H54 (cell line): ENCODE results near the gene B4GALT3.

Experiments used
- DNase-seq: peaks from one replicate; pipeline ENCODE4 v3.0.0; 2011; ENCODE audit warnings: low spot score, mixed read lengths; ENCODE audit not compliant: insufficient read length
- FAIRE-seq: peaks from 3 replicates; lab custom pipeline; 2011; peaks lifted over from hg19 to GRCh38; lab: Jason Lieb, UNC
- POLR2A ChIP-seq: IDR thresholded peaks from 2 replicates; pipeline ENCODE4 v1.6.1; 2011; ENCODE audit warnings: low read depth, mild to moderate bottlenecking, low read length

Gene B4GALT3

DNA sequence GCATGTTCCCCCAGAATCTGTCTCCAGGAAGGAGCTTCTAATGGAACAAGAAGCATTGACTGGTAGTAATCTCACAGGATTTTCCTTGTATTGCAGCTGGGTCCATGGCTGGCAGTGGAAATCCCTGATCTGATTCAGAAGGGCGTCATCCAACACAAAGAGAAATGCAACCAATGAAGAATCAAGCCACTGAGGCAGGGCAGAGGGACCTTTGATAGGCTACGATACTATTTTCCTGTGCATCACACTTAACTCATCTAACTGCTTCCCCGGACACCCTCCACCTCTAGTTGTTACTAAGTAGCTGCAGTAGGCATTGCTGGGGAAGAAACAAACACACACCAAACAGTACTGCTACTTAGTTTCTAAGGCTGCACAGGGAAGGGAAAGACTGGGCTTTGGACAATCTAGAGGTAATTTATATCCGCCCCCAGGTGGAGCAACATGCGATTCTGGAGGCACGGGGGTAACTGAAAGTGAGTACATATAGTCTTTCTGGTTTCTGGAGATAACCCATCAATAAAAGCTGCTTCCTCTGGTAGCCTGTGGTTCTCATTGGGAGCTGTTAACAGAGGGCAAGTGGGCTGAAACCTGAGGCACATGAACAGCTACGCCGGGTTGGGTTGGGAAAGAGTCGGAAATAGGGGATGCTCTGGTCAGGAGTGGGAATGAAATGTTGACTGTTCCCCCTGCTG is 18.8 kb downstream of the B4GALT3 start:
- FAIRE-seq (no peak), DNase-seq (no peak)
- no peak for TF ChIP-seq POLR2A

DNA sequence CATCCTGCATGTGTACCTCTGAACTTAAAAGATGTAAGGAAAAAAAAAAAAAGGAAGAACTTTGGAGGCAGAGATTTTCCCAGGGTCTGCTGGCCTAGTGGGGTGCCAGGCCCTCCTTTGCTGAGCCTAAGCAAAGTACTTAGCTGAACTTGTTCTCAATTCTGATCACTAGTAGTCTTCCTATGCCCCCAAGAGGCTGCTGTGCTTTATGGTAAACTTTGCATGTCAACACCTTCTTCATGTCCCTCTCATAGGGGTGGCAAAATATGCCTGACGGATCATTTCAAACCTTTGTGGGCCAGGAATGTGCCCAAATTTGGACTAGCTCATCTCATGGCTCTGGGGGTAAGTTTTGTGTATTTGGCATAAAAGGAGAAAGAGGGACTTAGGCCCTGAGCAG is 19.4 kb downstream of the B4GALT3 start:
- FAIRE-seq, result no peak
- no peak for TF ChIP-seq POLR2A
- no peak for DNase-seq

DNA sequence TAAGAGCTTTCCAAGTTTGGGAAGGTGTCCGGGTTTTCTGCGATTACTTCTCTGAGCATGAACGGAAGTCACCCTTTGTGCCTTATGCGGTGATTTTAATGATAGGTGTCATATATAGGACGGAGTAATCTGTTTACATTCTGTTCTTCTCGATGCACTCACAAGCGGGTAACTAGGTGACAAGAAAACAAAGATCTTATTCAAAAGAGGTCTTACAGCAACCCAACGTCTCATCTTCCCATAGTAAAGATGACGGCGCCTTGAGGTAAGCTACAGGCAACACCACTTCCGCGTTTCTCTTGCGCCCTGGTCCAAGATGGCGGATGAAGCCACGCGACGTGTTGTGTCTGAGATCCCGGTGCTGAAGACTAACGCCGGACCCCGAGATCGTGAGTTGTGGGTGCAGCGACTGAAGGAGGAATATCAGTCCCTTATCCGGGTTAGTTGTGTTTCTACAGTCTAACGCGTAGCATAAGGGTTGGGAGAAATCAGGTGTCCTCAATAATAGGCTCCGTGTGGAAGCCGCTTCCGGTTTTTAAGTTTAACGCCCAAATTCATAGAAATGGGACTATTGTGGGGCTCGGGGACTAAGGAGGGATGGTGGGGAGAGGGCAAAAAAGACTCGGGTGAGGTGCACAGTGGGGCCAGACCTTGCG is 23.5 kb downstream of the B4GALT3 start, which contains the start of gene UFC1:
Gene UFC1, plus strand, starts transcription at position 297 of the 656 bp plus-strand sequence. Its CDS starts 20 bp downstream, at position 317.
- TF ChIP-seq POLR2A, result peak; percentile 64
- FAIRE-seq, result no peak

DNA sequence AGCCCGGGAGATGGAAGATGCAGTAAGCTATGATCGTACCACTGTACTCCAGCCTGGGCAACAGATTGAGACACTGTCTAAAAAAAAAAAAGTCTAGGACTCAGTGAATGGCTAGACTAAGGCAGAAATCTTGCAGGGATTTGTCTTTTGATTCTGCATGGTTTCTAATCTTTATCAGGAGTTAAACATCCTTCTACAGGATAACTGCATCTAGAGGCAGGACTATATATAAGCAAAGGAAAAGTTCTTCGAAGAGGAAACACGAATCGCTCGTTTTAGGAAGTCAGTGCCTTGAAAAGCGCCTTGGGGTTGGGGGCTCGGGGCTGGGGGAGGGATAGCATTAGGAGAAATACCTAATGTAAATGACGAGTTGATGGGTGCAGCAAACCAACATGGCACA is 24.1 kb downstream of the B4GALT3 start:
- no peak for TF ChIP-seq POLR2A
- no peak for DNase-seq
- no peak for FAIRE-seq

More for the DNA sequence above, 23.5 kb downstream of the B4GALT3 start, which contains the start of gene UFC1:
- peak; percentile 70 for DNase-seq

DNA sequence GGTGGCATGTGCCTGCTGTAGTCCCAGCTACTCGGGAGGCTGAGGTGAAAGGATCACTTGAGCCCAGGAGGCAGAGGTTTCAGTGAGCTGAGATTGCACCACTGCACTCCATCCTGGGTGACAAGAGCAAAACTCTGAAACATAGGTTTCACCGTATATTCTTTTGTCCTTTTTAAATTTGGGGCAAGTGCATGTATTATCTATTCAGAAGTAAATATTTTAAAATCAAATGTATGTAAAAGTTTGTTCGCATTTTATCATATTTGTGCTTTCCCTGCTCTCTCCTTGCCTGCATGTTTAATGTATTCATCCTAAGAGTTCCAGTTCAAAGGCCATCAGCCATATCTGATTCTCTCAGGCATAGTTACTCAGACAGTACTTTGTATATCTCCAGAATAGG is 31.5 kb downstream of the B4GALT3 start:
- no peak for FAIRE-seq
- no peak for TF ChIP-seq POLR2A
- no peak for DNase-seq

DNA sequence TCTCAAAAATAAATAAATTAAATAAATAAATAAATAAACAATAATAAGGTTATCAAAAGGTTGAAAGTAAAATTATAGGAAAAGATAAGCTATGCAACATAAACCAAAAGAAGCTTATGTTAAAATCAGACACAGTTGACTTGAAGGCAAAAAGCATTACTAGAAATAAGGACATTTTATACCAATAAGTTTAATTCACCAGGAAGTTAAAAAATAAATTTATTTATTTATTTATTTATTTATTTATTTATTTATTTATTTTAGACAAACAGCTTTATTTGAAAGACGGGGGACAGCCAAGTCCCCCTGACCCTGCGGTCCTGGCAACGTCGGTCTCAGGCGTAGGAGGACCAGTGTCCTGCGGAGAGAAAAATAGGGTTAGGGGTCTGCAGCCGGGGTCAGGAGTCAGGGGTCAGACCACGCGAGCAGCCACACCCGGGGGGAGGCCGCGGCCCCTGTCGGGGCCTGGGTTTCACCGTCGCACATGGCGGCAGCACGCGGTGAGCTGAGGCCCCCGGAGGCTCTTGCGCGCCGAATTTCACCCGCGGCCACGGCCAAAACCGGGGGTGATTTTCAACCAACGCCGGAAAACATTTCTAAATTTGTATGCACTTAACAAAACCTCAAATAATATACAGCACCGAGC is 36.4 kb downstream of the B4GALT3 start:
- DNase-seq (no peak), FAIRE-seq (no peak)

DNA sequence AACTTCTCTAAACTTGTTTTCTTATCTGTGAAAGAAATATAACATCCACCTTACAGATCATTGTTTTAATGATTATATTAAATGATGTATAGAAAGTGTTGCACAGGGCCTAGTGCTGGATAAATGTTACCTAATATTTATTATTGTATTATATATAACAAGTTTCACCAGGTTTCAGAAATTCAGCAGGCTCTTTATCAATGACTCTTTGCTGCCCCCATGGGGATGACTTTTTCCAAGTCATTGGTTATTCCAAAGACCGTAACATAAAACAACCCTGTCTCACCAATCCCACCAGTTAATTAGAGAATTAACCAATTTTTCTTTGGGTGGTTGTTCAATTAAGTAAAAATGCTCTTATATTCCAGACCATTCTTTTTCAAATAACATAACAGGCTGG is 37.5 kb downstream of the B4GALT3 start:
- no peak for FAIRE-seq
- no peak for DNase-seq

More for the DNA sequence above, 36.4 kb downstream of the B4GALT3 start:
- TF ChIP-seq POLR2A, result no peak

DNA sequence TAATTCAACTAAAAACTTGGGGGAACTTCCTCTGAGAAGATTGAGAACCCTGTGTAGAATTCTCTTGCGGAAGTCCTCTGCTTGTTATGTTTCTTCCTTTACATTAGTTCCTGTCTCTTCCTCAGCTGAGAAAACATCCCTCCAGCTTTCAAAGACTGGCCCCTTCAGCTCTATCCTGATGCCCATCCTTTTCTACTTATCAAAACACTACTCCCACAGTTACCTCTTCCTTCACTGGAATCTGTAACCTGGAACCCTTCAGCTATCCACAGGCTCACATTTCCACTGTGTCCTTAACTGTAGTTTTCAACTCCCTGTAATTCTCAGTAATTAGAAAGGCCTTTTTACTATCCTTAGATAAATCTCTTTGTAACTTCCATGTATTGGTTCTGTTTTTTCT is 38.9 kb downstream of the B4GALT3 start:
- TF ChIP-seq POLR2A, result no peak
- DNase-seq, result no peak
- no peak for FAIRE-seq

More for the DNA sequence above, 37.5 kb downstream of the B4GALT3 start:
- no peak for TF ChIP-seq POLR2A

DNA sequence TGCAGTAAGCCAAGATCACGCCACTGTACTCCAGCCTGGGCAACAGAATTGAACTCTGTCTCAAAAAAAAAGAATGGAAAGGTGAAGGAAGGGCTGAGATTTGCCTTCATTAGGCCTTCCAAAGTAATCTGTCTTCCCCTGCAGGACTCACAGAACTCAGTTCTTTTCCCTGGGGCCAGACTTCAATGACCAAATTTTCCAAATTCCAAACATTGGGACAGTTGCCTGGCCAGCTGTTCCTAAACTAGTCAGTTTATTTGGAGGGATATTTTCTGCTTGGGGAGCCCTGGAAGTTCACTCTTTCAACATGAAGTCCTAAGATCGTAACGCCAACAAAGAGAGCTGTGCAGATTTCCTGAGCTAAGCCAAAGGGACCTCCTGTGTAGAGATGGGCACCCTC is 39.4 kb downstream of the B4GALT3 start:
- no peak for TF ChIP-seq POLR2A
- DNase-seq (no peak), FAIRE-seq (no peak)

DNA sequence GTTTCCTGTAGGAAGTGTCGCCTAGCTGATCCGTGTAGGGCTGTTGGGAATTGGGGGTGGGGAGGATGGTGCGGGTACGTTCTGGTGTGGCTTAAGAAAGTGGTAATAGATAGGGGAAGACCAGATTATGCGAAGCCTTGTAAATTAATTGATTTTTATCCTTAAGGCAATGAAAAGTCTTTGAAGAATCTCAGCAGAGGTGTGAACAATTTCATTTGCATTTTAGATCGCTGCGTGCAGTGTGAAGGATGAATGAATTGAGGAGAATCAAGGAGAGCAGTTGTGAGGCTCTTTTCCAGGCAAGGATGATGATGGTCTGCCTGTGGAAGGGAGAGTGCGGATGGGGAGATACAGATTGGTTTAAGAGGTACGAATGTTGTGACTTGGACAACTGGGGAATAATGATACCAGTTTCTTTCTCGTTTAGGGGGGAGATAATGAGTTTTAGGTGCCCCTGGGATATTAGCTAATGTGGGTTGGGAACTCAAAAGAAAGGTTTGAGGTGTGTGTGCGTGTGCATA is 44.0 kb downstream of the B4GALT3 start:
- FAIRE-seq (no peak), DNase-seq (no peak)
- TF ChIP-seq POLR2A, result no peak

DNA sequence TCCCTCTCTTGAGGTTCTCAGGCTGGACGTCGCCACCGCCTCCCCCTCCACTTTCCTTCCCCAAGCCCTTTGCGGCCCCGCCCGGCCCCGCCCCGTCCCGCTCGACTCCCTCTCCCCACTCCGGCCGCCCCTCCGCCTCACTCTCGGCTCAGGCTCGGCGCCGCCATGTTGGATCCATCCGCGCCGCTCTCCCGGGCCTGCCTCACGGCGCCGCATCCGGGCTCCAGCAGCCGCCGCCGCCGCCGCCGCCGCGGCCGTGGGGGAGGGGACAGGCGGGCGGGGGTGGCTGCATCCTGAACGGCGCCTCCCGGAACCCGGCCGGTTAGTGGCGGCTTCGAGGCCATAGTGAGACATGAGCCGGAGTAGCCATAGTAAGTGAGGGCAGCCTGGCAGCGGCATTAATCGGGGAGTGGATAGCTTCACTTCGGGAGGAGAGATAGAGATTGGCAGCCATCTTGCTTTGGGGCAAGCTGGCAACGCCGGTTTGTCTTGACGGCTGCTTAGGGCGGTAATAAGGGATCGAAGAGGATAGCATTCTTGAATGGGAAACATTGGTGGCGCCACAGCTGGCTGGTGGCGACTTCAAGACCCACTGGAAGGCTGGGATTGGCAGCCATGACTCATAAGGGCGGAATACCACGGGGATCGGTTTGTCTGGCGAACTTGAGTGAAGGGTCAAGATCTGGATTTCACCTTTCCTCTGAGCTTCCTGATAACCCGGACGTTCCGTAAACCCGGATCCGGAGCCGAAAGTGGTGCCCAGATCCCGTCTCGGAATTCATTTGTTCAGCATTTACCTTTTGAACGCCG is 44.7 kb downstream of the B4GALT3 start, which contains the start of gene DEDD:
Gene DEDD, minus strand, starts transcription at position 258 of the 810 bp plus-strand sequence. CDS start 8,205 bp downstream, outside the sequence.
- DNase-seq, result peak; percentile 86
- FAIRE-seq, result peak; percentile 41
- TF ChIP-seq POLR2A, result peak; percentile 68

DNA sequence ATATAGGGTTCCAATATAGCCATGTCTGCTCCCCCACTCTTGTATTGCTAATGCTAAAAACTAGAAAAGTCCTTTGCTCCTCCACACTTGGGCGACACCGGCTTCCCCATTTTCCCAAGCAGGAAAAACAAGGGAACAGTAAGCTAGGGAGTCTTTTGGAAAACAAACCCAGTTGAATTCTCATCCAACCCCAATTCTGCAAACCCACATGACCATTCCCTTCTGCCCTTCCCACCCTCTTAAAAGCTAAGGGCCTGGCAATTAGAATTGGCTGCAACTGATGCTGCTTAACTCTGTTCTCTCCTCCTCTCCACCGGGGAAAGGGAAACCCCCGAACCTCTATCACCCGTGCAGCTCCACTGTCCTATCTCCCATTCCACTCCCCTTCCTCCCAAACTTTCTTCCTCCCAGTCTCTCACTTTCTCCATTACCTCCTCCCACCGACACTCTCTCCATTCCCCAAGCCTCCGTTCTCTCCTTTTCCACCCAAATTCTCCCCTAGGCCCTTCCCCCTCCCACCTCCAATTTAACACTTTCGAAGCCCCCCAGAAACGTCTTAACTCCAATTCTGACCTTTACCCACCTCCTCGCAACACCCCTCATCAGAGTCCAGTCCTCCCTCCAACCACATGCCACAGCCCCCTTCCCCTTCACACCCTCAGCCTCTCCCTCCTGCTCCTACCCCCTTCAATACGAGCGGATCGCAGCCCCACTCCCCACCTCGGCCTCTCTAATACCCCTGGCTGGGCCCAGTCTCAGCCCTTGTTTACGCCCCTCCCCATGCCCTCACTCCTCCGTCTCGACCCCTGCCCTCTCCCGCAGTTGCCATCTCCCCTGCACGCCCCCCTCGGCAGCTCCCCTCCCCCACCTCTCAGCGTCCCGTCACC is 45.5 kb downstream of the B4GALT3 start:
- TF ChIP-seq POLR2A, result no peak
- no peak for FAIRE-seq
- DNase-seq, result no peak
